ENCODE data around the gene ATXN2.
"Not testable (repeated sequence)": the region's sequence is repeated elsewhere in the genome, so short reads cannot be mapped to it uniquely, and the experiment has no call there.

ATXN2 gene

GRCh38 chr12:111599453-111600204 is 514 bp upstream of the ATXN2 start:
- DNase-seq (peak; percentile 92), ATAC-seq (peak; percentile 93)

GRCh38 chr12:111597831-111598636 is 1.1 kb downstream of the ATXN2 start:
- ATAC-seq (no peak), DNase-seq (peak; percentile 54)

- ATAC-seq, result no peak
- DNase-seq, result peak; percentile 41
Measured at GRCh38 chr12:111596985-111597830, 1.9 kb downstream of the ATXN2 start.

GRCh38 chr12:111595341-111595835 is 3.7 kb downstream of the ATXN2 start:
- ATAC-seq, DNase-seq: not testable (repeated sequence)

GRCh38 chr12:111591399-111592010 is 7.6 kb downstream of the ATXN2 start:
- not testable (repeated sequence) for ATAC-seq, DNase-seq

GRCh38 chr12:111590552-111590951 is 8.6 kb downstream of the ATXN2 start:
- DNase-seq, result no peak
- no peak for ATAC-seq

GRCh38 chr12:111589601-111590000 is 9.5 kb downstream of the ATXN2 start:
- ATAC-seq (no peak), DNase-seq (no peak)

- DNase-seq, result no peak
- ATAC-seq, result no peak
Measured at GRCh38 chr12:111588010-111588409, 11.1 kb downstream of the ATXN2 start.

GRCh38 chr12:111586986-111587385 is 12.1 kb downstream of the ATXN2 start:
- DNase-seq (no peak), ATAC-seq (no peak)

- ATAC-seq, result no peak
Measured at GRCh38 chr12:111585690-111586089, 13.4 kb downstream of the ATXN2 start.

GRCh38 chr12:111584959-111585358 is 14.2 kb downstream of the ATXN2 start:
- ATAC-seq (no peak), DNase-seq (no peak)

More at GRCh38 chr12:111585690-111586089, 13.4 kb downstream of the ATXN2 start:
- no peak for DNase-seq

GRCh38 chr12:111583506-111583905 is 15.6 kb downstream of the ATXN2 start:
- not testable (repeated sequence) for DNase-seq

GRCh38 chr12:111582133-111582747 is 16.9 kb downstream of the ATXN2 start:
- DNase-seq, result no peak
- ATAC-seq, result no peak

More at GRCh38 chr12:111583506-111583905, 15.6 kb downstream of the ATXN2 start:
- not testable (repeated sequence) for ATAC-seq

GRCh38 chr12:111581434-111582132 is 17.5 kb downstream of the ATXN2 start:
- DNase-seq (no peak), ATAC-seq (no peak)

- DNase-seq (no peak), ATAC-seq (no peak)
Measured at GRCh38 chr12:111580737-111581136, 18.4 kb downstream of the ATXN2 start.

GRCh38 chr12:111580119-111580425 is 19.0 kb downstream of the ATXN2 start:
- DNase-seq (no peak), ATAC-seq (no peak)

GRCh38 chr12:111578971-111579340 is 20.2 kb downstream of the ATXN2 start:
- ATAC-seq (no peak), DNase-seq (no peak)

GRCh38 chr12:111578276-111578970 is 20.7 kb downstream of the ATXN2 start:
- no peak for ATAC-seq

GRCh38 chr12:111574797-111575443 is 24.2 kb downstream of the ATXN2 start:
- ATAC-seq, result no peak
- DNase-seq, result no peak

More at GRCh38 chr12:111578276-111578970, 20.7 kb downstream of the ATXN2 start:
- DNase-seq, result no peak

GRCh38 chr12:111573476-111573875 is 25.6 kb downstream of the ATXN2 start:
- DNase-seq, result no peak

More at GRCh38 chr12:111573476-111573875, 25.6 kb downstream of the ATXN2 start:
- no peak for ATAC-seq

All from stimulated activated naive CD8-positive, alpha-beta T cell treated with anti-CD3 and anti-CD28 coated beads, Interleukin-15, Interleukin-2, amounts not matched to agents 100 U/mL and 50 U/mL, for 24 hours (primary cell).